ENCODE results near the gene HMGN4.

Gene HMGN4

GRCh38 chr6:26553635-26554446 lies 15.7 kb downstream of the HMGN4 start:
- peak; percentile 64 for DNase-seq

GRCh38 chr6:26554447-26554696 lies 16.2 kb downstream of the HMGN4 start:
- no peak for DNase-seq

GRCh38 chr6:26554697-26555504 lies 16.7 kb downstream of the HMGN4 start:
- peak; percentile 23 for DNase-seq

- DNase-seq = no peak
These were observed 17.5 kb downstream of the HMGN4 start for GRCh38 chr6:26555505-26556262.

GRCh38 chr6:26556263-26557070 lies 18.3 kb downstream of the HMGN4 start:
- no peak for DNase-seq

GRCh38 chr6:26561533-26562466 lies 23.6 kb downstream of the HMGN4 start:
- no peak for DNase-seq

- DNase-seq = no peak
These were observed 25.3 kb downstream of the HMGN4 start for GRCh38 chr6:26563488-26563887.

- peak; percentile 99 for DNase-seq
These were observed 30.7 kb downstream of the HMGN4 start for GRCh38 chr6:26568601-26569432.

GRCh38 chr6:26569433-26569764 lies 31.2 kb downstream of the HMGN4 start:
- DNase-seq = no peak

GRCh38 chr6:26570027-26570809 lies 32.1 kb downstream of the HMGN4 start:
- DNase-seq = no peak

- DNase-seq = peak; percentile 25
These were observed 33.6 kb downstream of the HMGN4 start for GRCh38 chr6:26571592-26572296.

GRCh38 chr6:26575494-26575939 lies 37.4 kb downstream of the HMGN4 start:
- DNase-seq = no peak

- no peak for DNase-seq
These were observed 38.3 kb downstream of the HMGN4 start for GRCh38 chr6:26576407-26576843.

- DNase-seq = peak; percentile 41
These were observed 39.0 kb downstream of the HMGN4 start for GRCh38 chr6:26576929-26577719.

- no peak for DNase-seq
These were observed 39.5 kb downstream of the HMGN4 start for GRCh38 chr6:26577720-26578072.

- no peak for DNase-seq
These were observed 40.1 kb downstream of the HMGN4 start for GRCh38 chr6:26578279-26578678.

- DNase-seq = no peak
These were observed 40.6 kb downstream of the HMGN4 start for GRCh38 chr6:26578741-26579140.

- no peak for DNase-seq
These were observed 43.2 kb downstream of the HMGN4 start for GRCh38 chr6:26581164-26581915.

Measured in activated gamma-delta T cell treated with Interleukin-2 at 50 U/mL for 16 hours (primary cell).